ENCODE data around the gene PACSIN1.

The PACSIN1 gene

GRCh38 chr6:34583861-34584604 lies 118.2 kb downstream of the PACSIN1 start:
- no peak overlapping the region for H3K4me3 ChIP-seq (replicated peaks; ENCODE audit: low read depth, low read length)
- no peak for TF ChIP-seq CTCF (IDR thresholded peaks at IDR 0.05; ENCODE audit: low read depth, low read length, missing control alignments)
- no peak for DNase-seq (ENCODE audit: extremely low read depth, low read depth)

- no peak for TF ChIP-seq CTCF (IDR thresholded peaks at IDR 0.05; ENCODE audit: low read depth, low read length, missing control alignments)
- no peak for DNase-seq (ENCODE audit: extremely low read depth, low read depth)
- no peak overlapping the region for H3K4me3 ChIP-seq (replicated peaks; ENCODE audit: low read depth, low read length)
Measured at GRCh38 chr6:34584694-34585093, 118.8 kb downstream of the PACSIN1 start.
